Measurements from ENCODE around the gene ITPR2. TPM values are rescaled to one million over a fixed set of nuclear protein-coding genes. Genes with fewer than 3 reads are reported as not detected.

Gene ITPR2
- total RNA-seq, 2 experiments from 2014 or later = 28.8 to 29.9 TPM

- no peak for ATAC-seq (ENCODE audit: poor library complexity)
- Mint-ChIP-seq H3K4me3 (no peak overlapping the region), H3K9me3 (no peaks in the 10 kb centered on the region), H3K27me3 (peaks cover 9% of the 10 kb centered on the region), H3K36me3 (ENCODE audit: low read depth) (no peaks in the 10 kb centered on the region), H3K4me1 (ENCODE audit: low read depth) (peaks cover 16% of the 10 kb centered on the region), H3K27ac (no peak overlapping the region)
- DNase-seq = no peak
- H3K36me3 ChIP-seq (ENCODE audit: insufficient read depth, low read length) = no peaks in the 10 kb centered on the region
- CTCF ChIA-PET = interaction anchor here (4.7 kb wide), 1 partner anchor 10 kb away, joined by 19 read pairs; the partner anchor contains the start of gene ITPR2
- intact Hi-C loops (cut with DNase I, micrococcal nuclease) = no loop called here
- TF ChIP-seq CTCF (IDR thresholded peaks at IDR 0.05) = no peak
- POLR2A ChIA-PET = interaction anchor here (2.4 kb wide), 1 partner anchor 10 kb away, joined by 8 read pairs; the partner anchor contains the start of gene ITPR2
- no peak overlapping the region for H3K4me3 ChIP-seq (ENCODE audit: low read length)
- no peaks in the 10 kb centered on the region for H3K9me3 ChIP-seq (ENCODE audit: control insufficient read depth in 1 of 2, insufficient read depth in 1 of 2, low read length in 2 of 2)
- H3K4me1 ChIP-seq (ENCODE audit: insufficient read depth, low read length) = no peaks in the 10 kb centered on the region
- H3K27ac ChIP-seq (ENCODE audit: low read depth in 1 of 2, low read length in 2 of 2) = no peak overlapping the region
- peaks cover 0 to 1% of the 10 kb centered on the region in 2 experiments for H3K27me3 ChIP-seq (ENCODE audit: control insufficient read depth in 1 of 2, insufficient read depth in 2 of 2, low read length in 2 of 2)
Measured at GRCh38 chr12:26843311-26843710, 10.3 kb upstream of the ITPR2 start.

- H3K36me3 ChIP-seq (ENCODE audit: insufficient read depth, low read length) = no peaks in the 10 kb centered on the region
- H3K27ac Mint-ChIP-seq = no peak overlapping the region
- H3K27ac ChIP-seq (ENCODE audit: low read depth in 1 of 2, low read length in 2 of 2) = no peak overlapping the region
- peaks cover 9% of the 10 kb centered on the region for H3K4me1 Mint-ChIP-seq (ENCODE audit: low read depth)
- ChIA-PET CTCF (interaction anchor here (1.0 to 4.7 kb wide), 3 partner anchors 7 to 44 kb away, joined by 3 to 19 read pairs (median 4); partner anchors contain the start of gene ITPR2), POLR2A (interaction anchor here (1.5 kb wide), 1 partner anchor 9 kb away, joined by 7 read pairs; the partner anchor contains the start of gene ITPR2)
- ATAC-seq (ENCODE audit: poor library complexity) (peak; percentile 73), DNase-seq (peak in 6 of 14 experiments; percentile 19 to 51 (median 46))
- no peaks in the 10 kb centered on the region for H3K9me3 Mint-ChIP-seq
- no peaks in the 10 kb centered on the region for H3K9me3 ChIP-seq (ENCODE audit: control insufficient read depth in 1 of 2, insufficient read depth in 1 of 2, low read length in 2 of 2)
- TF ChIP-seq CTCF (IDR thresholded peaks at IDR 0.05) = no peak
- H3K4me3 ChIP-seq (ENCODE audit: low read length) = no peak overlapping the region
- no peaks in the 10 kb centered on the region for H3K36me3 Mint-ChIP-seq (ENCODE audit: low read depth)
- peaks cover 4% of the 10 kb centered on the region for H3K27me3 Mint-ChIP-seq
- no peaks in the 10 kb centered on the region for H3K4me1 ChIP-seq (ENCODE audit: insufficient read depth, low read length)
- intact Hi-C loops (cut with DNase I, micrococcal nuclease) = no loop called here
- no peaks in the 10 kb centered on the region for H3K27me3 ChIP-seq (ENCODE audit: control insufficient read depth in 1 of 2, insufficient read depth in 2 of 2, low read length in 2 of 2)
- no peak overlapping the region for H3K4me3 Mint-ChIP-seq
Measured at GRCh38 chr12:26841085-26841484, 8.1 kb upstream of the ITPR2 start.

- ATAC-seq (ENCODE audit: poor library complexity) (no peak), DNase-seq (no peak)
- no peaks in the 10 kb centered on the region for H3K4me1 ChIP-seq (ENCODE audit: insufficient read depth, low read length)
- Mint-ChIP-seq H3K4me1 (ENCODE audit: low read depth) (peaks cover 7% of the 10 kb centered on the region), H3K9me3 (no peaks in the 10 kb centered on the region), H3K4me3 (no peak overlapping the region), H3K27me3 (no peaks in the 10 kb centered on the region), H3K27ac (no peak overlapping the region), H3K36me3 (ENCODE audit: low read depth) (no peaks in the 10 kb centered on the region)
- H3K9me3 ChIP-seq (ENCODE audit: control insufficient read depth in 1 of 2, insufficient read depth in 1 of 2, low read length in 2 of 2) = no peaks in the 10 kb centered on the region
- ChIA-PET CTCF (no interaction called here), POLR2A (no interaction called here)
- intact Hi-C loops (cut with DNase I, micrococcal nuclease) = loop anchor here in 1 of 2 experiments (10.0 kb wide), 1 partner anchor 725 kb away; no protein-coding TSS in a partner anchor
- H3K27me3 ChIP-seq (ENCODE audit: control insufficient read depth in 1 of 2, insufficient read depth in 2 of 2, low read length in 2 of 2) = no peaks in the 10 kb centered on the region
- H3K4me3 ChIP-seq (ENCODE audit: low read length) = no peak overlapping the region
- no peak for TF ChIP-seq CTCF (IDR thresholded peaks at IDR 0.05)
- no peaks in the 10 kb centered on the region for H3K36me3 ChIP-seq (ENCODE audit: insufficient read depth, low read length)
- no peak overlapping the region for H3K27ac ChIP-seq (ENCODE audit: low read depth in 1 of 2, low read length in 2 of 2)
Measured at GRCh38 chr12:26839512-26839911, 6.5 kb upstream of the ITPR2 start.
